Mesenchymal stem cell (in vitro differentiated cells and primary cell): Measurements from ENCODE around the gene KDM5B.
"Not testable (repeated sequence)": the region's sequence is repeated elsewhere in the genome, so short reads cannot be mapped to it uniquely, and the experiment has no call there.

Source experiments
- DNase-seq: peaks from one replicate; pipeline ENCODE4 v3.0.0-alpha.2; 2013
- H2AFZ ChIP-seq: one replicate; pipeline ENCODE4 v1.6.1; 2013; ENCODE audit warnings: low read depth, mild to moderate bottlenecking, control low read depth, inconsistent platforms, low read length, moderate library complexity
- H2AK5ac ChIP-seq: 2 replicates; pipeline ENCODE4 v1.6.1; 2013; ENCODE audit warnings: low read length, moderate library complexity, mild to moderate bottlenecking, inconsistent platforms; ENCODE audit not compliant: severe bottlenecking
- H2BK120ac ChIP-seq: one replicate; pipeline ENCODE4 v1.6.1; 2013; ENCODE audit warnings: low read depth, mild to moderate bottlenecking, inconsistent platforms, low read length, moderate library complexity
- H2BK12ac ChIP-seq, 2 experiments: one replicate each; pipeline ENCODE4 v1.6.1; 2013; ENCODE audit warnings: inconsistent platforms in 2 of 2, low read length in 2 of 2, mild to moderate bottlenecking in 2 of 2, moderate library complexity in 2 of 2, control low read depth in 1 of 2
- H2BK15ac ChIP-seq: one replicate; pipeline ENCODE4 v1.6.1; 2013; ENCODE audit warnings: mild to moderate bottlenecking, low read depth, inconsistent platforms; ENCODE audit not compliant: poor library complexity, severe bottlenecking
- H2BK5ac ChIP-seq: 2 replicates; pipeline ENCODE4 v1.6.1; 2013; ENCODE audit warnings: low read depth, mild to moderate bottlenecking, low read length, control low read depth, inconsistent platforms; ENCODE audit not compliant: poor library complexity, severe bottlenecking
- H3K14ac ChIP-seq, 2 experiments: one replicate each; pipeline ENCODE4 v1.6.1; 2013; ENCODE audit warnings: inconsistent platforms in 2 of 2, low read length in 2 of 2, control low read depth in 1 of 2, mild to moderate bottlenecking in 1 of 2, moderate library complexity in 1 of 2
- H3K18ac ChIP-seq, 2 experiments: one replicate each; pipeline ENCODE4 v1.6.1; 2013; ENCODE audit warnings: inconsistent platforms in 2 of 2, low read length in 2 of 2, control low read depth in 1 of 2, low read depth in 1 of 2, mild to moderate bottlenecking in 1 of 2
- H3K23ac ChIP-seq, 2 experiments: one replicate each; pipeline ENCODE4 v1.6.1; 2013; ENCODE audit warnings: inconsistent platforms in 2 of 2, low read length in 2 of 2, mild to moderate bottlenecking in 2 of 2, moderate library complexity in 2 of 2, control low read depth in 1 of 2
- H3K27ac ChIP-seq: 2 replicates; pipeline ENCODE4 v1.5.1; 2013; ENCODE audit warnings: mild to moderate bottlenecking, moderate library complexity, low read length, control low read depth, inconsistent platforms; ENCODE audit not compliant: poor library complexity, severe bottlenecking
- H3K27me3 ChIP-seq, 2 experiments: 2 replicates each; pipeline versions ENCODE4 v1.6.1 to v1.7.0; 2013; ENCODE audit warnings: low read length in 2 of 2, mild to moderate bottlenecking in 2 of 2, moderate library complexity in 2 of 2, control low read depth in 1 of 2, inconsistent platforms in 1 of 2; ENCODE audit not compliant: control insufficient read depth in 1 of 2, insufficient read depth in 1 of 2
- H3K36me3 ChIP-seq, 2 experiments: 2 replicates each; pipeline versions ENCODE4 v1.6.1 to v1.7.0; 2013; ENCODE audit warnings: low read length in 2 of 2, control low read depth in 1 of 2, inconsistent platforms in 1 of 2, low read depth in 1 of 2, mild to moderate bottlenecking in 1 of 2; ENCODE audit not compliant: insufficient read depth in 2 of 2, control insufficient read depth in 1 of 2
- H3K4ac ChIP-seq, 2 experiments: one replicate each; pipeline ENCODE4 v1.6.1; 2013; ENCODE audit warnings: inconsistent platforms in 2 of 2, low read length in 2 of 2, mild to moderate bottlenecking in 2 of 2, moderate library complexity in 2 of 2, control low read depth in 1 of 2, low read depth in 1 of 2
- H3K4me1 ChIP-seq: 2 replicates; pipeline ENCODE4 v1.6.1; 2013; ENCODE audit warnings: low read depth, low read length, control low read depth; ENCODE audit not compliant: control insufficient read depth, insufficient read depth
- H3K4me2 ChIP-seq: 2 replicates; pipeline ENCODE4 v1.6.1; 2013; ENCODE audit warnings: low read length, mild to moderate bottlenecking, inconsistent platforms; ENCODE audit not compliant: poor library complexity, severe bottlenecking
- H3K4me3 ChIP-seq, 2 experiments: 2 replicates each; pipeline versions ENCODE4 v1.5.1 to v1.7.0; 2013; ENCODE audit warnings: low read length in 2 of 2, mild to moderate bottlenecking in 2 of 2, control low read depth in 1 of 2, low read depth in 1 of 2; ENCODE audit not compliant: insufficient read depth in 1 of 2
- H3K79me1 ChIP-seq: replicated peaks from 2 replicates; pipeline ENCODE4 v1.6.1; 2013; ENCODE audit warnings: mild to moderate bottlenecking, control low read depth, low read length, inconsistent platforms; ENCODE audit not compliant: poor library complexity, severe bottlenecking
- H3K9ac ChIP-seq: 2 replicates; pipeline ENCODE4 v1.7.0; 2013; ENCODE audit warnings: mild to moderate bottlenecking, low read length, moderate library complexity
- H3K9me3 ChIP-seq: 2 replicates; pipeline ENCODE4 v1.7.0; 2013; ENCODE audit warnings: mild to moderate bottlenecking, low read length; ENCODE audit not compliant: control insufficient read depth
- H4K8ac ChIP-seq: one replicate; pipeline ENCODE4 v1.6.1; 2013; ENCODE audit warnings: inconsistent platforms, mild to moderate bottlenecking, low read length, moderate library complexity
- H4K91ac ChIP-seq: one replicate; pipeline ENCODE4 v1.6.1; 2013; ENCODE audit warnings: mild to moderate bottlenecking, low read length, inconsistent platforms
- WGBS: methylation state at CpG from one replicate; pipeline ENCODE4 v1.1.7; 2013; ENCODE audit warnings: mixed read lengths; 5-methylcytosine and 5-hydroxymethylcytosine counted together

The KDM5B gene

GRCh38 chr1:202796670-202797069, 11.6 kb downstream of the KDM5B start:
- H3K27ac ChIP-seq = no peak overlapping the region
- H3K4ac ChIP-seq = no peak overlapping the region
- no peak overlapping the region for H4K91ac ChIP-seq
- no peak overlapping the region for H2BK15ac ChIP-seq
- H3K4me1 ChIP-seq = peaks cover 13% of the 10 kb centered on the region
- no peaks in the 10 kb centered on the region for H3K27me3 ChIP-seq
- H2BK12ac ChIP-seq = no peak overlapping the region
- no peak overlapping the region for H4K8ac ChIP-seq
- no peak for DNase-seq
- no peak overlapping the region for H2BK120ac ChIP-seq
- no peaks in the 10 kb centered on the region for H3K79me1 ChIP-seq
- no peak overlapping the region for H2BK5ac ChIP-seq
- no peak overlapping the region for H3K4me3 ChIP-seq
- no peak overlapping the region for H2AFZ ChIP-seq
- H3K14ac ChIP-seq = no peak overlapping the region
- no peak overlapping the region for H3K9ac ChIP-seq
- no peak overlapping the region for H3K18ac ChIP-seq
- no peak overlapping the region for H3K23ac ChIP-seq
- 93% methylated on average over 7 of the region's 7 CpGs for WGBS
- peaks cover 11 to 22% of the 10 kb centered on the region in 2 experiments for H3K36me3 ChIP-seq
- H2AK5ac ChIP-seq = no peak overlapping the region
- no peaks in the 10 kb centered on the region for H3K9me3 ChIP-seq
- H3K4me2 ChIP-seq = no peak overlapping the region

- H2AK5ac ChIP-seq, H3K18ac ChIP-seq, DNase-seq, H2BK12ac ChIP-seq, H3K79me1 ChIP-seq, H3K9ac ChIP-seq, H3K14ac ChIP-seq, H3K9me3 ChIP-seq, H2AFZ ChIP-seq, H3K27ac ChIP-seq, H3K4me3 ChIP-seq, H4K8ac ChIP-seq, H2BK15ac ChIP-seq, H3K4ac ChIP-seq, H2BK120ac ChIP-seq, H3K4me2 ChIP-seq, H4K91ac ChIP-seq, H3K27me3 ChIP-seq, H3K23ac ChIP-seq, H2BK5ac ChIP-seq: not testable (repeated sequence)
- Histone ChIP-seq H3K4me1 (peaks cover 13% of the 10 kb centered on the region), H3K36me3 (peaks cover 11 to 20% of the 10 kb centered on the region in 2 experiments)
- 98% methylated on average over 4 of the region's 6 CpGs for WGBS
Observed at GRCh38 chr1:202794931-202795330, 13.3 kb downstream of the KDM5B start.

GRCh38 chr1:202794051-202794740, 14.0 kb downstream of the KDM5B start:
- Histone ChIP-seq H3K9me3 (no peaks in the 10 kb centered on the region), H2AFZ (no peak overlapping the region), H3K9ac (no peak overlapping the region)

GRCh38 chr1:202791077-202791747, 17.0 kb downstream of the KDM5B start:
- Histone ChIP-seq H3K27ac (no peak overlapping the region), H3K9me3 (no peaks in the 10 kb centered on the region), H4K8ac (no peak overlapping the region), H3K27me3 (no peaks in the 10 kb centered on the region), H3K14ac (no peak overlapping the region), H3K36me3 (peaks cover 0 to 4% of the 10 kb centered on the region in 2 experiments), H2AFZ (no peak overlapping the region), H3K79me1 (peaks cover 2% of the 10 kb centered on the region), H3K23ac (no peak overlapping the region), H3K9ac (no peak overlapping the region), H2BK12ac (no peak overlapping the region), H3K4me3 (no peak overlapping the region), H2BK5ac (no peak overlapping the region), H3K4me1 (peaks cover 8% of the 10 kb centered on the region), H3K4me2 (no peak overlapping the region), H4K91ac (no peak overlapping the region), H2BK120ac (no peak overlapping the region), H3K4ac (no peak overlapping the region), H2BK15ac (no peak overlapping the region), H3K18ac (no peak overlapping the region), H2AK5ac (no peak overlapping the region)
- DNase-seq = no peak
- WGBS = 100% methylated on average over 3 of the region's 4 CpGs

More at GRCh38 chr1:202794051-202794740, 14.0 kb downstream of the KDM5B start:
- Histone ChIP-seq H2AK5ac (no peak overlapping the region), H4K8ac (no peak overlapping the region), H3K79me1 (peaks cover 2% of the 10 kb centered on the region), H3K4ac (no peak overlapping the region), H4K91ac (no peak overlapping the region), H3K23ac (no peak overlapping the region), H3K36me3 (peaks cover 11 to 20% of the 10 kb centered on the region in 2 experiments), H2BK5ac (no peak overlapping the region), H3K27ac (no peak overlapping the region), H3K18ac (no peak overlapping the region), H3K4me2 (no peak overlapping the region), H3K27me3 (no peaks in the 10 kb centered on the region), H2BK12ac (no peak overlapping the region), H2BK120ac (no peak overlapping the region), H3K14ac (no peak overlapping the region), H3K4me3 (no peak overlapping the region), H3K4me1 (peaks cover 15% of the 10 kb centered on the region), H2BK15ac (no peak overlapping the region)
- no peak for DNase-seq
